Cardiac fibroblast (primary cell): ENCODE results near the gene TRAF3IP1.
"Not testable (repeated sequence)": the region's sequence is repeated elsewhere in the genome, so short reads cannot be mapped to it uniquely, and the experiment has no call there.

Source experiments
- DNase-seq, 2 donors: peaks; one replicate each; pipeline versions ENCODE4 v3.0.0 to v3.0.0-alpha.2; 2010; ENCODE audit warnings: low read depth in 2 of 2
- H3K4me3 ChIP-seq, 2 donors: replicated peaks in 1 of 2; 1 replicate in 1 of 2; 2 replicates in 1 of 2; pipeline ENCODE4 v1.5.1; 2011; ENCODE audit warnings: low read depth in 2 of 2, low read length in 2 of 2, mild to moderate bottlenecking in 2 of 2, moderate library complexity in 1 of 2
- CTCF ChIP-seq: IDR thresholded peaks from one replicate; pipeline ENCODE4 v1.5.1; 2011; ENCODE audit warnings: low read depth, mild to moderate bottlenecking, low read length, inconsistent platforms

Gene TRAF3IP1

GRCh38 chr2:238441262-238442114, 121.2 kb downstream of the TRAF3IP1 start:
- no peak for TF ChIP-seq CTCF
- no peak overlapping the region for H3K4me3 ChIP-seq
- DNase-seq, result peak in 1 of 2 donors; percentile 59

- not testable (repeated sequence) for DNase-seq, H3K4me3 ChIP-seq
Observed at GRCh38 chr2:238442257-238442656, 121.9 kb downstream of the TRAF3IP1 start.

GRCh38 chr2:238444242-238444641, 123.9 kb downstream of the TRAF3IP1 start:
- no peak for DNase-seq
- no peak for TF ChIP-seq CTCF
- H3K4me3 ChIP-seq, result no peak overlapping the region

- no peak for DNase-seq
- no peak for TF ChIP-seq CTCF
- H3K4me3 ChIP-seq, result no peak overlapping the region
Observed at GRCh38 chr2:238445409-238446190, 125.3 kb downstream of the TRAF3IP1 start.

- no peak for DNase-seq
- TF ChIP-seq CTCF, result no peak
- no peak overlapping the region for H3K4me3 ChIP-seq
Observed at GRCh38 chr2:238446371-238446770, 126.1 kb downstream of the TRAF3IP1 start.

- H3K4me3 ChIP-seq, result no peak overlapping the region
- TF ChIP-seq CTCF, result no peak
- no peak for DNase-seq
Observed at GRCh38 chr2:238448031-238448955, 128.0 kb downstream of the TRAF3IP1 start.
